Activated CD4-positive, alpha-beta T cell treated with anti-CD3 and anti-CD28 coated beads, Interleukin-2, amount 50 U/mL, for 1 hour (primary cell): ENCODE results near the gene ACTA2.

Source experiments
- DNase-seq: peaks from one replicate; pipeline ENCODE4 v3.0.0-alpha.2; 2020

The ACTA2 gene

DNA sequence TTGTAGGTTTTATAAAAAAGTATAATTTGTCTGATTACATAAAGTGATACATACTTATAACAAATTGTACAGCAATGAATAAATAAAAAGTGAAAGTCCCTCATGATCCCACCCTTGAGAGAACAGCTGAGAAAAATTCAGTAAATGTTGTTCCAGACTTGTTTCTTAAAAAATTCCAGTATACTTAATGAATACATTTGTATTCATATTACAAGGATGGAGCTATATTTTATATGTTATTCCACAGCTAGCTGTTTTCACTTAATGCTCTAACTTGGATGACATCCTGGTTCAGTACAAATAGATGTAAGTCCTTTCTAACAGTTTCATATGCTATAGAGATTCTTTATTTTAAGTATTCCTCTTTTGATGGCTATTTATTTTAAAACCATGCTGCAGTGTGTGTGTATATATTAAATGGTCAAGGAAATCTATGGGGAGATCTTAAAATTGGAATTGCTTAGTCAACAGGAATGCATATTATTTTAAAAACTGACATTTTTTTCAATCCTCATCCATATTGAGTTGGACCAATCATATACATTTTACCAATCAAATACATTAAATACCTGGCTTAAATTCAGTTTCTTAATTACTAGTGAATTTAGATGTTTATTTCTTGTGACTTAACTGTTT lies 63.6 kb downstream of the ACTA2 start:
- no peak for DNase-seq

DNA sequence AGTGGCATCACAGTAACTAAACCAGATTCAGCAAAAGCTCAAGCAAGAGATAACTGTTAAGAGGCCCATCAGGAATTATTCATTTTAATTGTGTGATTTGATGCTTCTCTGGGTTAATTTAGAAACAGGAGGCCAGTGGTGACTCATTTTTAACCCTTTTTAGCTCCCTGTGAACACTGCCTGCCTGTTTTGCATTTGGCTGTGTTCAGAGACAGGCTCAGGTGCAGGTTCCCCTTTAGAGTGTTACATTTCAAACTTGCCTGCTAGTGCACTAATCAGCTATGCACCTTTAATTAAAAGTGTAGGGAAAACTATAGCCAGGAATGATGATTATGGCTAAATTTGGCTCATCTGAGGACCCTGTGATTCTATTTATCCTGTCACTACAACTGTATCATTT lies 66.0 kb downstream of the ACTA2 start:
- no peak for DNase-seq
